ENCODE results near the gene FKBP11. TPM values are rescaled to one million over a fixed set of nuclear protein-coding genes. Genes with fewer than 3 reads are reported as not detected.

The FKBP11 gene
- total and polyA plus RNA-seq, 2 of the 8 experiments (the other 6 are each of a cell fraction or from before 2014, with no cell fraction given) = 45.7 to 65.1 TPM

- no peaks in the 10 kb centered on the region for H3K23me2 ChIP-seq (ENCODE audit: low read depth, low read length)
- no peak overlapping the region for H3K4ac ChIP-seq (replicated peaks; ENCODE audit: insufficient read length, low read depth, low read length)
- H3K4me3 ChIP-seq (ENCODE audit: extremely low read depth in 1 of 4, insufficient read depth in 2 of 4, low read depth in 3 of 4, low read length in 4 of 4) = no peak overlapping the region
- H2BK5ac ChIP-seq (ENCODE audit: low read depth, low read length) = no peak overlapping the region
- ChIA-PET CTCF (ENCODE audit: partially characterized antibody) (interaction anchor here (0.6 to 19.9 kb wide), 7 partner anchors 16 to 656 kb away, joined by 3 to 280 read pairs (median 3); partner anchors contain the start of gene FKBP11), POLR2A (ENCODE audit: partially characterized antibody) (interaction anchor here (0.6 to 8.7 kb wide), 5 partner anchors 8 to 94 kb away, joined by 3 to 77 read pairs (median 5); partner anchors contain the start of genes ARF3 and RND1)
- H4K91ac ChIP-seq (replicated peaks; ENCODE audit: insufficient read length, low read length) = no peak overlapping the region
- peaks cover 5% of the 10 kb centered on the region for H3K79me1 ChIP-seq (ENCODE audit: low read depth, low read length)
- no peak overlapping the region for H3K14ac ChIP-seq (ENCODE audit: insufficient read length)
- no peak overlapping the region for H2BK120ac ChIP-seq (replicated peaks; ENCODE audit: low read depth, low read length)
- H4K8ac ChIP-seq (ENCODE audit: extremely low read depth, insufficient read depth, low read length) = no peak overlapping the region
- H2BK20ac ChIP-seq (ENCODE audit: low read length) = no peak overlapping the region
- no peak for DNase-seq (ENCODE audit: low read depth in 1 of 2, low spot score in 2 of 2)
- H3K56ac ChIP-seq (replicated peaks; ENCODE audit: insufficient read length, low read depth, low read length) = no peak overlapping the region
- H3K79me2 ChIP-seq (ENCODE audit: control insufficient read depth in 1 of 2, insufficient read depth in 2 of 2, low read length in 2 of 2) = peaks cover 4 to 91% of the 10 kb centered on the region in 2 experiments
- no peak overlapping the region for H3K4me2 ChIP-seq (ENCODE audit: insufficient read depth in 1 of 2, low read depth in 2 of 2, low read length in 2 of 2)
- no peak overlapping the region for H2BK12ac ChIP-seq (ENCODE audit: low read depth, low read length)
- H3K18ac ChIP-seq (ENCODE audit: extremely low read depth, low read length) = no peak overlapping the region
- no peaks in the 10 kb centered on the region for H3K9me3 ChIP-seq (ENCODE audit: insufficient read depth in 2 of 2, low read depth in 1 of 2, low read length in 1 of 2)
- H4K5ac ChIP-seq (ENCODE audit: insufficient read length, low read depth, low read length) = no peak overlapping the region
- peaks cover 11 to 20% of the 10 kb centered on the region in 2 experiments for H4K20me1 ChIP-seq (replicated peaks in 1 of 2; ENCODE audit: control insufficient read depth in 1 of 2, insufficient read depth in 2 of 2, low read length in 2 of 2)
- no peak overlapping the region for H3K23ac ChIP-seq (ENCODE audit: insufficient read length)
- no peak for FAIRE-seq
- no peak overlapping the region for H3K27ac ChIP-seq (ENCODE audit: low read depth, low read length)
- H3K27me3 ChIP-seq (replicated peaks in 1 of 4; ENCODE audit: control insufficient read depth in 3 of 4, extremely low read depth in 1 of 4, insufficient read depth in 3 of 4, low read length in 3 of 4) = no peaks in the 10 kb centered on the region
- H3K4me1 ChIP-seq (replicated peaks in 1 of 4; ENCODE audit: control insufficient read depth in 3 of 4, insufficient read depth in 4 of 4, low read length in 3 of 4) = no peaks in the 10 kb centered on the region; a peak in 1 of 7 replicates
- 89% methylated on average over 6 of the region's 6 CpGs; no CpG with 5 or more reads in 1 of the 2 experiments for WGBS, 2 experiments (ENCODE audit: extremely low coverage in 1 of 2, insufficient coverage in 1 of 2, insufficient read length in 1 of 2, insufficient replicate concordance in 2 of 2, low coverage in 1 of 2, low lambda C conversion rate in 2 of 2, missing lambda C conversion rate in 1 of 2)
- no peak overlapping the region for H3K9ac ChIP-seq (replicated peaks in 1 of 4; ENCODE audit: extremely low read depth in 1 of 4, low read depth in 3 of 4, low read length in 3 of 4)
- no peak overlapping the region for H2AK5ac ChIP-seq (ENCODE audit: low read depth, low read length)
- peaks cover 0 to 5% (median 0%) of the 10 kb centered on the region in 4 experiments; a peak in 2 of 8 replicates for H3K36me3 ChIP-seq (ENCODE audit: control insufficient read depth in 2 of 4, insufficient read depth in 4 of 4, low read length in 3 of 4)
- H2AFZ ChIP-seq (ENCODE audit: low read length) = no peak overlapping the region
- H2BK15ac ChIP-seq (ENCODE audit: low read length) = no peak overlapping the region
- TF ChIP-seq ZNF274 (IDR thresholded peaks at IDR 0.05; ENCODE audit: borderline replicate concordance, extremely low read depth, low read length) (no peak), MAFK (IDR thresholded peaks at IDR 0.05; ENCODE audit: low read depth, low read length) (no peak)
Measured at GRCh38 chr12:48946943-48947342, 21.7 kb upstream of the FKBP11 start.

Data from H1 (cell line).